ENCODE measurements around the gene METRNL.

Gene METRNL

DNA sequence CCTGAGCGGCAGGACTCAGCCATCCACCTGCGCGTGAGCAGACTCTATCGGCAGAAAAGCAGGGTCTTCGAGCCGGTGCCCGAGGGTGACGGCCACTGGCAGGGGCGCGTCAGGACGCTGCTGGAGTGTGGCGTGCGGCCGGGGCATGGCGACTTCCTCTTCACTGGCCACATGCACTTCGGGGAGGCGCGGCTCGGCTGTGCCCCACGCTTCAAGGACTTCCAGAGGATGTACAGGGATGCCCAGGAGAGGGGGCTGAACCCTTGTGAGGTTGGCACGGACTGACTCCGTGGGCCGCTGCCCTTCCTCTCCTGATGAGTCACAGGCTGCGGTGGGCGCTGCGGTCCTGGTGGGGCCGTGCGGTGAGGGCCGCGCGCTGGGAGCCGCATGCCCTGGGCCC is 14.9 kb downstream of the METRNL start:
- no peak for DNase-seq

DNA sequence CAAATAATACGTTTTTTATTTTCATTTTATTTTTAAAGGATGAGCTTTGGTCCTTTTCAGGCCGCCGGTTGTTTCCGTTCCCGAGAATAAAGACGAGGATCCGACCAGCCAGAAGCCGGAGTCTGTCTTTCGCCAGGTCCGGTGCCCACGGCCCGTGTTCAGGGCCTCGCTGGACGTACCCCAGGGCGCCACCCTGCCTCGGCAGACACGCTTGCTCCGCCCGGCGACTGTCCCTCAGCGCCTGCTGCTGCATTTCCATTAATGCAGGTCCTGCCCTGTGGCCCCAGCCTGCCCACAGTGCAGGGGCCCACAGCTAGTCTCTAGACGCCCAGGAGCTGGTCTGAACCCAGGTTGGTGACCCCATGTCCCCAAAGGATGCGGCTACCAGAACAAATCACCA is 15.6 kb downstream of the METRNL start:
- DNase-seq: no peak

DNA sequence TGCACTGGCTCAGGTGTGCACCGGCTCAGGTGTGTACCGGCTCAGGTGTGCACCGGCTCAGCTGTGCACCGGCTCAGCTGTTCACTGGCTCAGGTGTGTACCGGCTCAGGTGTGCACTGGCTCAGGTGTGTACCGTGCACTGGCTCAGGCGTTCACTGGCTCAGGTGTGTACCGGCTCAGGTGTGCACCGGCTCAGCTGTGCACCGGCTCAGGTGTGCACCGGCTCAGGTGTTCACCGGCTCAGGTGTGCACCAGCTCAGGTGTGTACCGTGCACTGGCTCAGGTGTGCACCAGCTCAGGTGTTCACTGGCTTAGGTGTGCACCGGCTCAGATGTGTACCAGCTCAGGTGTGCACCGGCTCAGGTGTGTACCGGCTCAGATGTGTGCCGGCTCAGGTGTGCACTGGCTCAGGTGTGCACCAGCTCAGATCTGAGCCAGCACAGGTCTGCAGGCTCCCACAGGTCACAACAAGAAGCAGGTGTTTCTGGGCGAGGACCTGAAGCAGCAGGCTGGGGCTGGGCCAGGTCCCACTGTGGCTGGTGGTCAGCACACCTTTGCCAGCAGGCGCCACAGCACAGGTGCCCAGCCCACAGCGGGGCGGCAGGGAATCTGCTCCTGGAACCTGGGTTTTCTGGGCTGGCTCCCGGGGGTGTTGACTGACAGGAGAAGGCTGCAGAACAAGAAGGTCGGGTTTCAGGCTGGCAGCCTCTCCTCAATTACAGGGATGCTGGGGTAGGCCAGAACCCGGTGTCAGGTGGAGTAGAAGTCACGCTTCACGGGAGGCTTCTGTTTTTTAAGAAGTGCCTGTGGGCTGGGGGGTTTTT is 17.2 kb downstream of the METRNL start:
- no peak for DNase-seq

DNA sequence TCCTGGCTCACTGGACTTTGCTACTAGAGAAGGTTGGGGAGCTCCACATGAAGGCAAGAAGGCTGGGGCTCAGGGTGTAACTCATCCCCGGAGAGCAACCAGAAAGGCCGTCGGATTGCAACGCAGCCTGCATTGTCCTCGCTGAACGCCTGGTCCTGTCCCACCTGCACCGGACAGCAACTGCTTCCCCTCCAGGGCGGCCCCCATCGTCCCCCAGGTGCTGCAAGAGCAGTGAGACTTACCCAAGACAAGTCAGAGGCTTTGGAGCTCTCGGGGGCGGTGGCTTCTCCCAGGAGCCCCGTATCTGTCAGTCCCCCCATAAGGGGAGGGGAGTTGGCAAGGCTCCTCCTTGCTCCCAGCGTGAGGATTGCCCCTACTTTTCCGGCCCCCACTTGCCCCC is 18.4 kb downstream of the METRNL start:
- no peak for DNase-seq

DNA sequence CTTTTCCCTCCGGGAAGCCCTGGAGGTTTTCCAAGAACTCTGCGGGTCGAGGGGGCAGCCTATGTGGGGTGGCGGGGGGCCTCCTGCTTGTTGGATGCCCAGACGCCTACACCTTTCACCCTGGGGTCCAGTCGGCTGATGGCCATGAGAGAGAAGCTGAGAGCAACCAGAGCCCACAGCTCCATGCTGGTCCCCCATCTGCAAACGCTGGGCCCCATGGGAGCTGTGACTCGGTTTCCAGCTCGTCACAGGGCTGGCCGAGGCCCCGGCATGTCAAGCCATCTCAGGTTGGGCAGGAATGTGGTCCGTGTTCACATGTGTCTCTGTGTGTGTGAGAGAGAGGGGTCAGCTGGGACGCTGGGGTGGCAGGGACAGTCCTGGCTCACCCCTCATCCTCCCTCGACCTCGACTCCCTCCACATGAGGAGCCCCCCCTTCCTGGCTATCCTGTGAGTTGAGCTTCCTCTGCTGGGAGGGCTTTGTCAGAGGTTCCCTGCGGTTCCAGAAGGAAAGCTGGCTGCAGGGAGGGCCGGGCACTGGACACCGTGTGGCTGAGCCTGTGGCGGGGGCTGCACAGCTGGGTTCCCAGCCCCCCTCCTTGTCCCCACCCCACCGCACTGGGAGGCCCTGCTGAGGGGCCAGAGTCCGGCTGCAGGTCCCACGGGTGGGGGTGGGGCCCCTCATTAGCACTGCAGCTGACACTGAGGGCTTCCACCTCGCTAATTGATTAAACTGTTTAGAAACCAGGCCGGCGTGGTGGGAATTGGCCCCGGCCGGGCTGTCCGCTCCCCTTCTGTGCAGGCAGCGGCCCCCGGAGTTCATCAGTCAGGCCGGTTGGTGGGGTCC is 19.1 kb downstream of the METRNL start:
- no peak for DNase-seq

DNA sequence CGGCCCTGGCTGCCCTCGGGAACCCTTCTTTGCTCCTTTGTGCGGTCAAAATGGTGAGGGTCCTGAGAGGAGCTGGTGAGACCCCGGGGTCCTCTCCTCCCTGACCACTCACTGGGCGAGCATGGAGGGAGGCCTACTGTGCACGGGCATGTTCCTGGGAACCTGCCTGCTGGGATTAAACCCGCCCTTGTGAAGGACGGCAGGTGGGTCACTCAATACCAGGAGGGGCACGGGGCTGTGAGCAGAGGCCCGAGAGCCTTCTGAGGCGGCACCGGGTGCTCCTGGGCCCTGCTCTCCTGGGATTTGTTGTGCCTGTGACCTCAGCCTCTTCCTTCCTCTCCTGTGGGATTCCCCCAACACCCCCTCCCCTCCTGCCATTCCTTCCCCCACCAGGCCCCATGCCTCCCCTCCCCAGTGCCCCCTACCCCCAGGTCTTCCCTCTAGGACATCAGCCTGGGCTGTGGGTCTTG is 19.7 kb downstream of the METRNL start:
- DNase-seq: no peak

DNA sequence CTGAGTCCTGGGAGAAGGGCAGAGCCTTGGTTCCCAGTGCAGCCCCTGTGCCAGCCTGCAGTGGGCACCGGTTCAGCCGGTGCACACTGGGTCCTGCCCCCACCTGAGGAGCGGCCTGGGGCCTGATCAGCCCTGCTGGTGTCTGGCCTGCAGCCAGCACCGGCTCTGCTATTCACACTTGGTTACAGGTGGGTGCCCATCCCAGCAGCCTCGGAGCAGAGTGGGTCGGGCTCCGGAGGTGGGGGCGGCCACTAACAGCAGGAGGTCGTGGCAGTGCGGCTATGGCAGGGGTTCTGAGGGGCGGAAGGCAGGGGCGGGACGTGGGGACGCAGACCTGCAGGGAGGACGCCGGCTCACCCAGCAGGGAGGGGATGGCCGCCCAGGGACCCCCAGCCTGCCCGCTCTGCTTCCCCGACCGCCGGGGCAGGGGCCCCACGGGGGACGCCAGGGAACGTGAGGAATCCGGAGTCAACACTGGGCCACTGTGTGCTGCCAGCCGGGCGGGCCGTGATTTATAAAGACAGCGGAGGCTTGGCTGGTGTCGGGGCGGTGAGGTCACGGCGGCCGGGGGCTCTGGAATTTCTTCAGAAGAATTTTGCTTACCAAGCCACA is 20.3 kb downstream of the METRNL start:
- no peak for DNase-seq

DNA sequence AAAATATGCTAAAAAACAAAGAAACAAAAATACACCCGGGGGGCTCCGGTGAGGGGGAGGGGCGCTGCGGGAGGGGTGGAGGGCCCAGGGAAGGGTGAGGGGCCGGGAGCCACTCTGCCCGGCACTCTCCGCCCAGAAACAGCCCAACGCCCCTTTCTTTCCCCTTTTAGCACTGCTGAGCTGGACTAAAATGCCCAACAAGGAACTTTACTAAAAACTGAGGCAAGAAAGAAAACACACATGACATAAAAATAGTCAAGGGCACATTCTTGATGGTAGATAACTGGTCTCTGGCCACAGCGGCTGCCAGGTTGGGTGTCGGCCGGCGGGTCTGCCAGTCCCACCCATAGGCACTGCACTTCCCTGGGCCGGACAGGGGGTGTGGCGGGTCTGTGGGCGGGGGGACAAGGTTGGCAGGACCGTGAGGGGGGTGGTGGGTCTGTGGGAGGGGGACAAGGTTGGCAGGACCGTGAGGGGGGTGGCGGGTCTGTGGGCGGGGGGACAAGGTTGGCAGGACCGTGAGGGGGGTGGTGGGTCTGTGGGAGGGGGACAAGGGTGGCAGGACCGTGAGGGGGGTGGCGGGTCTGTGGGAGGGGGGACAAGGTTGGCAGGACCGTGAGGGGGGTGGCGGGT is 20.9 kb downstream of the METRNL start:
- no peak for DNase-seq

DNA sequence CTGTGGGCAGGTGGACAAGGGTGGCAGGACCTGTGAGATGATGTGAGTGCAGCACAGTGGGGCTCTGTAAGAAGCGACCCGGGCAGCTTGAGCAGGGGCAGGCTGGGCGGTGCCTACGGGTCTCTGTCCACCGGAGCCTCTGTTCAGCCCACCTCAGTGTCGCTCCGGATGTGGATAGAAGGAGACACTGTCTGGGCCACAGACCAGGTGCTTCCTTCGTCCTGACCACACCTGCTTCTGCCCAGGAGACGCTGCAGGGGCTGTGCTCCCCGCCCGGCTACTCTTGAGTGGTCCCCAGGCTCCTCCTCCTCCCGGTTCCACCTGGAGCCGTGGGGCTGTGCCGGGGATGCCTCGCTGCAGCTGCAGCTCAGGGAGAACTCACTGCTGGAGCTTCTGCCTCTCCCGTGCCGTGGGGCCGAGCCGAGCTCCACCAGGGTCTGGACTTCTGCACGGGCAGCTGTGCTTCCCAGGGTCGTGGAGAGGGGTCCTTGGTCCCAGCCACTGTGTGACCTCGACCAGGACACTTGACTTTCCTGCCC is 21.5 kb downstream of the METRNL start:
- no peak for DNase-seq

DNA sequence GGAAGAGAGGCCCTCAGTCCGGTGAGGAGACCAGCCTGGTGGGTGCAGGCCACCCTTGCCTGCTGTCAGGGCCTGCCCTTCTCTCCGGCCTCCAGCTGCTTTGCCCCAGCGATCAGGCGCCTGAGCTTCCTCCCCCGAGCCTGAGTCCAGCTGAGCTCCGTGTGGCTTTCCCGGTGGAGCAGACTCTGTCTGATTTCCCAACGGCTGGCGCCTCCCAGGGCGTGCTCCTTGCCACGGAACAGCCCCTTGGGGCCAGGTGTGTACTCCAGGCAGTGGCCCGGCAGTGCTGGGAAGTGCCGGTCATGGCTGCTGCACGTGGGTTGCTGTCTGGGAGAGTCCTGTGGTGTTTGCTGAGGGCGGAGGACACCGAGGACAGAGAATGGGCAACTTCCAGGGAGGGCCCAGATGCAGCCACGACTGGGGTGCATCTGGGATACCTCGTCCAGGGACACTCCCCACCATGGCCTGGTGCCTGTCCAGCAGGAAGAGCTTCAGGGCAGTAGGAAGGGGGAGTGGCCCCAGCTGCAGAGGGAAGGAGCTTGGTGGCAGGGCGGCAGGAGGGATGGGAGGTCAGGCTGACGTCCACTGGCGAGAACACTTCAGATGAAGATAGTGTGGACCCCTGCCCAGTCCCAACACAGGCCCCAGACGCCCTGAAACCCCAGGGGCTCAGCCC is 22.5 kb downstream of the METRNL start:
- DNase-seq: no peak

DNA sequence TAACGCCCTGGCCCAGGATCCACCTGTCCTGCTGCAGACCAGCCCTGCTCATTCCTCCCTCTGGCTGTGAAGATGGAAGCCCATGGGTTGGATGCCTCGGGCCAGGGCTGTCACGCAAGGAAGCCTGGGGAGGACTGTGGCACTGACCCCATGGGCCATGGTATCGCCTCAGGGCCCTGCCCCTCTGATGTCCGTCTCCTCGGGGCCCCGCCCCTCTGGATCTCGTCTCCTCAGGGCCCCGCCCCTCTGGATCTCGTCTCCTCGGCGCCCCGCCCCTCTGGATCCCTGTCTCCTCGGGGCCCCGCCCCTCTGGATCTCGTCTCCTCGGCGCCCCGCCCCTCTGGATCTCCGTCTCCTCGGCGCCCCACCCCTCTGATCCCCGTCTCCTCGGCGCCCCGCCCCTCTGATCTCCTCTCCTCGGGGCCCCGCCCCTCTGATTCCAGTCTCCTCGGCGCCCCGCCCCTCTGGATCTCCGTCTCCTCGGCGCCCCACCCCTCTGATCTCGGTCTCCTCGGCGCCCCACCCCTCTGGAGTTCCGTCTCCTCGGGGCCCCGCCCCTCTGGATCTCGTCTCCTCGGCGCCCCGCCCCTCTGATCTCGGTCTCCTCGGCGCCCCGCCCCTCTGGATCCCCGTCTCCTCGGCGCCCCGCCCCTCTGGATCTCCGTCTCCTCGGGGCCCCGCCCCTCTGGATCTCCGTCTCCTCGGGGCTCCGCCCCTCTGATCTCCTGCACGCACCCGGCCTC is 24.0 kb downstream of the METRNL start:
- DNase-seq: no peak

DNA sequence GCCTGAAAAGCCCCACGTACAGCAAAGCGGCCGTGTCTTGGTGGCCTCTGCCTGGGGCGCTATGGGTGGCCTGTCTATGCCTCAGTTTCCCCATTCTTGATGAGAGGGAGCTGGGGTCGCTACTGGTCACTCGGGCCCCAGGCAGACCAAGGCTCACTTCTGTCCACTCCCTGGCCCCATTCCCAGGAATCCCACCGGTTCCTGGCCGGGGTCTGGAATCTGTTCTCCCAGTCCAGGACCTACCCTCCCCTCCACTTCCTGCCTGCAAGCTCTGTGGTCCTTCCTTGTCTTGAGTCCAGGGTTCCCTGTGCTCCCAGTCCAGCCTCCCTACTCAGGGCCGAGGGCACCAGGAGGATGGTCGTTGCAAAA is 24.5 kb downstream of the METRNL start:
- no peak for DNase-seq

DNA sequence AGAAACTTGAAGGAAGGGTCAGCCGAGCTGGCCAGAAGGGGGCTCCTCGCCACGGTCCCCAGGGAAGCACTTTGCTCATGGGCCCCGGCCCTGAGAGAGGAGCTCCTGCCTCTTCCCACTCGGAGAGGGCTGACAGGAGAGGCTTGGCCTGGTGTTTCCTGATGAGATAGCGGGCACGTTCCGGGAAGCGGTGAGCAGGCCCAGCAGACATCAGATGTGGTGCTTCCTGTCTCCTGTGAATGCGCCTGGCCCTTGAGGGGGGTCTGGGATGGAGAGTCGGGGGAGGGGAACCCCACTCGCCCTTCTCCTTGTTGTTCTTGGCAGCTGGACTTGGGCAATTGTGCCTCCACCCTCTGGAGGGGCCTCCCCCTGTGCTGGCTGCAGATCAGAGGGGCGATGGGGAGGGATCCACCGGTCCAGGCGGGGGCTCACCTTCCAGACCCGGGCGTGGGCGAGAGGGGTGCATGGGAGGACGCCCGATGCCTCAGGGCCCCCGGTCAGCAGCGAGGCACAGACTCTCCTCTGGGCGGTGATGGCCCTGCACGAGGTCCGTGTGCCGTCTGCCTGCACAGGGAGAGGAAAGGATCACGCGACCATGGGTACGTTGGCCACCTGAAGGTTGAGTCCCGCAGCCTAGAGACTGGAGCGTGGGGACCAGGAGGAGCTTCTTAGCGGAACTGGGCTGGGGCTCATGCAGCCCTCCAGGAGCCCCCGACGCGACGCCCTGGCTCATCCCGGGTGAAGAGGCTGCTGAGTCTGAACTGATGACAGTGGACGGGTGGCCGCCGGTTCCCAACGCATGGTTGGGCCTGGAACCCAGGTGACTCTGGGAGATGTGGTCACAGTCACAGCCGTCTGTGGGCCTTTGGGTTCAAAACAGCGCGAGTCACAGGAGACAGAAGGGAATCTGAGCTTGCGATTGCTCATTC is 25.4 kb downstream of the METRNL start:
- DNase-seq: no peak

DNA sequence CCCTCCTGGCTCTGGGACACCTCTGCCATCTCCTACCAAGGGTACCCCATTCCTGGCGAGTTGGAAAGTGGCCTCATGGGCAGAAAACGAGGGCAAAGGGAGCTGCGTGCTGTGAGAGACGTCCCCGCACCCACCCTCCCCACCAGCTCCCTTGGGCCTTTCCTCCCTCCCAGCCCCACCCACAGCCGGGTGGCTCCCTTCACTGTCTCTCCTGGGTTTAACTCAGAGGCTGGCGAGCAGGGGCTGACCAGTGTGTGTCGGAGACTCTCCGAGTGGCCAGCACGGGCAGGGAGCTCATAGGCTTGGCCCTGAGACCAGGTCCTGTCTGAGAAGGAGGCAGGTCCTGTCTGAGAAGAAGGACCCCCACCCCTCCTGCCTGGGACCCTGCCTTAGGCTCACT is 26.1 kb downstream of the METRNL start:
- no peak for DNase-seq

DNA sequence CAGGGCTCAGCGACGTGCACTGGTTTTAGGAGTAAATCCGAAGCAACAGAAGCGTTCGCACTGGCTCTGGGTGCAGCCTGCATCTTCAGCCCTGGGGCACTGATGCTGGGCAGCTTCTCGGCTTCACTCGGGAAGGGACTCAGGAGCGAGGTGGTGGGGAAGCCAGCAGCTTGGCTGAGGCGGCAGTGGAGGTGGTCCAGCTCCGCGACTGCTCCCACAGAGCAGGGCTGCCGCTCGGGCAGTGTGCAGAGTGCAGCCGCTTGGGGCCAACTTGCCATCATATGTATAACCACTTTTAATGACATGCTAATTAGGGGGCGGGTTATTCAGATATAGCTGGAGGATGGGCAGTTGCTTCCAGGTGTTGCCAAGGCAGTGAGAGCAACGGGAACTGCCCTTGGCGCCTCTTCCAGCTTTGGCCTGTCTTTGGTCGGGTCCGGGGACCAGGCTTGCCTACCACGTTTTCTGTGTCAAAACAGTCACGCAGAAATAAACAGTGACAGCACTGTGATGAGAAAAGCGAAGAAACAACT is 26.7 kb downstream of the METRNL start:
- no peak for DNase-seq

DNA sequence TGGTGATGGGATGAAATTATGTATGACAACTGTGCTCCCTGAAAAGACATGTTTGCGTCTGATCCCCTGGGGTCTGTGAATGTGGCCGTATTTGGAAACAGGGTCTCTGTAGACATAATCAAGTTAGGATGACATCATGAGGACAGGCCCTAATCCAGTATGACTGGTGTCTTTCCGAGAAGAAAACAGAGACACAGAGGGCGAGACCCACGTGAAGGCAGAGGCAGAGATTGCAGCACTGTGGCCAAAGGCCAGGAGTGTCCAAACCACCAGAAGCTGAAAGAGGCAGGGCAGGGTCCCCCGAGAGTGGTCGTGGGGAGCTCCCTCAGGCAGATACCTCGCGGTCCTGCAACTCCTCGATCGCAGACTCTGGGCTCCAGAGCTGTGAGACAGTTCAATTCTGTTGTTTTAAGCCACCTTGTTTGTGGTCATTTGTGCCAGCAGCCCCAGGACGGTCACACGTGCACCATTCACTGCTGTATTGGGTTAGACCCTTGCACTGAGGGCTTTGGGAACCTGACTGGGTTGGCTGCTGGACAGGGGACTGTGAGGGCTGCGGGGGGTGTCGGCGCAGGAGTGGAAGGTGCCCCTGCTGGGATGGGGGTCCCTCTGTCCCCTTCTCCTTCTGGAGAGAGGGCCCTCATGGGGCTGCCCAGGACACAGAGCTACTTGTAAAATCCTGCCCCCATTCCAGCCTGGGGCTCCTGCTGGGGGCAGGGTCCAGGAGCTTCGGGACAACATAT is 27.7 kb downstream of the METRNL start:
- DNase-seq: no peak

DNA sequence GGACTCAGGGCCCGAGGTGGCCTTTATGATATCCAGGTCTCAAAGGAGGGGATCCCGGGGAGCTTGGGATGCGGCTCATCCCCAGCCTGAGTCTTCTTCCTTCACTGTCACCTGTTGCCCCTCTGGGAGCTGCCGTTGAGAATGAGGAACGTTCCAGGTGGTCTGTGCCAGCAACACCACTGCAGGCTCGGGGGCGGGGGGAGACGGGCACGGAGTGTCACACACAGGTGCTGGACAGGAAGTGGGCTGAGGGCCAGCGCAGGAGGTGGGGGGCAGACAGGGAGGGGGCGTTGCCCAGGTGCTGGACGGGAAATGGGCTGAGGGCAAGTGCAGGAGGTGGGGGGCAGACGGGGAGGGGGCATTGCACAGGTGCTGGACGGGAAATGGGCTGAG is 28.2 kb downstream of the METRNL start:
- DNase-seq: no peak

DNA sequence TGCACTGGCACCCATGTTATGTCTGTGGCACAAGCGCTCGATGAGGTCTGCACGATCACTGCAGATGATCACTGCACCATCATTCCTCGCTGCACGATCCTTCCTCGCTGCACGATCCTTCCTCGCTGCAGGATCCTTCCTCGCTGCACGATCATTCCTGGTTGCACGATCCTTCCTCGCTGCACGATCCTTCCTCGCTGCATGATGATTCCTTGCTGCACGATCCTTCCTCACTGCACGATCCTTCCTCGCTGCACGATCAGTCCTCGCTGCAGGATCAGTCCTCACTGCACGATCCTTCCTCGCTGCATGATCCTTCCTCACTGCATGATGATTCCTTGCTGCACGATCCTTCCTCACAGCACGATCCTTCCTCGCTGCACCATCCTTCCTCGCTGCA is 29.3 kb downstream of the METRNL start:
- no peak for DNase-seq

DNA sequence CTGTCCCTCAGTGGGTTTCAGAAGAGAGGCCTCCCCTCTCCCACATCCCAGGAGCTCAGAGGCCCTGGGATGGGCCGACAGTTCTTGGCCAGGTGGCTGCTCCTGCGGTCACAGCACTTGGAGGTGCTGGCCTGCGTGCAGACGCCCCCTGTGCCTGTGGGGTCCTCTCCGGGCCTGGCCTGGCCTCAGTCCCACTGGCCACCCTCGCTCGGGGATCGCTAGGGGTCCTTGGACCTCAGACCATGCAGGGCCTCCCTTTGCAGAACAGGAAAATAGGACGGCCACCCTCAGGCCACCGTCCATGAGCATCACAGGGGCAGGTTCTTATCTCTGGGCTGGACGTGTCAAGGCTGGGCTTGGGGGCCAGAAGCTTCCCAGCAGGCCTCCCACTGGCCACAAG is 30.0 kb downstream of the METRNL start:
- DNase-seq: no peak

Data from NCI-H1694 treated with DMSO at 0.1 percent for 48 hours (cell line).